Measurements from ENCODE around the gene TAT.

Gene TAT

GRCh38 chr16:71576971-71577370 lies at the start of gene TAT:
TSS of gene TAT (minus strand) at chr16:71577092. CDS start at chr16:71576415, 677 bp downstream.
- Histone ChIP-seq H3K4me2 (ENCODE audit: low read depth, low read length, poor library complexity, severe bottlenecking) (no peak within 1 kb of the TSS), H3K4me3 (ENCODE audit: low read length, poor library complexity, severe bottlenecking) (no peak within 1 kb of the TSS), H3K9ac (ENCODE audit: low read depth, low read length, poor library complexity, severe bottlenecking) (no peak within 1 kb of the TSS), H3K36me3 (ENCODE audit: insufficient read depth, low read length) (no peaks in the 10 kb centered on the region), H4K20me1 (ENCODE audit: insufficient read depth, low read length, poor library complexity, severe bottlenecking) (no peaks in the 10 kb centered on the region), H2AFZ (ENCODE audit: low read length) (no peak within 1 kb of the TSS), H3K27me3 (ENCODE audit: insufficient read depth, low read length, poor library complexity, severe bottlenecking) (no peaks in the 10 kb centered on the region), H3K4me1 (ENCODE audit: insufficient read depth, low read length, poor library complexity, severe bottlenecking) (no peaks in the 10 kb centered on the region), H3K9me3 (ENCODE audit: insufficient read depth, low read depth, low read length) (no peaks in the 10 kb centered on the region), H3K9me2 (replicated peaks; ENCODE audit: low read depth, low read length) (no peaks in the 10 kb centered on the region), H3F3A (ENCODE audit: low read depth) (no peaks in the 10 kb centered on the region), H3K79me2 (ENCODE audit: insufficient read depth, low read length) (no peaks in the 10 kb centered on the region)
- TF ChIP-seq EZH2phosphoT487 (IDR thresholded peaks at IDR 0.05; ENCODE audit: borderline replicate concordance): no peak
- no peak for TF ChIP-seq CTCF (conservative IDR thresholded peaks at IDR 0.05; ENCODE audit: low read length)

GRCh38 chr16:71626018-71626857 lies 49.3 kb upstream of the TAT start, which contains the start of gene MARVELD3:
TSS of gene MARVELD3 (plus strand) at chr16:71626184. CDS start at chr16:71626230, 46 bp downstream.
- Histone ChIP-seq H3K9ac (ENCODE audit: low read depth, low read length, poor library complexity, severe bottlenecking) (no peak within 1 kb of the TSS), H2AFZ (ENCODE audit: low read length) (no peak within 1 kb of the TSS), H3K4me2 (ENCODE audit: low read depth, low read length, poor library complexity, severe bottlenecking) (no peak within 1 kb of the TSS)

GRCh38 chr16:71625113-71625850 lies 48.4 kb upstream of the TAT start:
- no peak overlapping the region for H3K4me3 ChIP-seq (ENCODE audit: low read length, poor library complexity, severe bottlenecking)
- no peaks in the 10 kb centered on the region for H3K79me2 ChIP-seq (ENCODE audit: insufficient read depth, low read length)
- no peak overlapping the region for H3K9ac ChIP-seq (ENCODE audit: low read depth, low read length, poor library complexity, severe bottlenecking)
- H3K9me2 ChIP-seq (replicated peaks; ENCODE audit: low read depth, low read length): no peaks in the 10 kb centered on the region
- H2AFZ ChIP-seq (ENCODE audit: low read length): no peak overlapping the region
- H3F3A ChIP-seq (ENCODE audit: low read depth): no peaks in the 10 kb centered on the region
- H3K36me3 ChIP-seq (ENCODE audit: insufficient read depth, low read length): no peaks in the 10 kb centered on the region
- no peaks in the 10 kb centered on the region for H4K20me1 ChIP-seq (ENCODE audit: insufficient read depth, low read length, poor library complexity, severe bottlenecking)
- no peak overlapping the region for H3K4me2 ChIP-seq (ENCODE audit: low read depth, low read length, poor library complexity, severe bottlenecking)
- peaks cover 12% of the 10 kb centered on the region for H3K4me1 ChIP-seq (ENCODE audit: insufficient read depth, low read length, poor library complexity, severe bottlenecking)
- H3K27me3 ChIP-seq (ENCODE audit: insufficient read depth, low read length, poor library complexity, severe bottlenecking): no peaks in the 10 kb centered on the region
- H3K9me3 ChIP-seq (ENCODE audit: insufficient read depth, low read depth, low read length): no peaks in the 10 kb centered on the region
- TF ChIP-seq CTCF (conservative IDR thresholded peaks at IDR 0.05; ENCODE audit: low read length) (no peak), EZH2phosphoT487 (IDR thresholded peaks at IDR 0.05; ENCODE audit: borderline replicate concordance) (no peak)

More at GRCh38 chr16:71626018-71626857, 49.3 kb upstream of the TAT start, which contains the start of gene MARVELD3:
- Histone ChIP-seq H3K9me2 (replicated peaks; ENCODE audit: low read depth, low read length) (no peaks in the 10 kb centered on the region), H3K9me3 (ENCODE audit: insufficient read depth, low read depth, low read length) (no peaks in the 10 kb centered on the region), H3K4me3 (ENCODE audit: low read length, poor library complexity, severe bottlenecking) (no peak within 1 kb of the TSS), H3K36me3 (ENCODE audit: insufficient read depth, low read length) (no peaks in the 10 kb centered on the region), H3K4me1 (ENCODE audit: insufficient read depth, low read length, poor library complexity, severe bottlenecking) (peaks cover 12% of the 10 kb centered on the region), H3F3A (ENCODE audit: low read depth) (no peaks in the 10 kb centered on the region), H4K20me1 (ENCODE audit: insufficient read depth, low read length, poor library complexity, severe bottlenecking) (no peaks in the 10 kb centered on the region), H3K79me2 (ENCODE audit: insufficient read depth, low read length) (no peaks in the 10 kb centered on the region), H3K27me3 (ENCODE audit: insufficient read depth, low read length, poor library complexity, severe bottlenecking) (no peaks in the 10 kb centered on the region)
- TF ChIP-seq EZH2phosphoT487 (IDR thresholded peaks at IDR 0.05; ENCODE audit: borderline replicate concordance): no peak
- no peak for TF ChIP-seq CTCF (conservative IDR thresholded peaks at IDR 0.05; ENCODE audit: low read length)
